GM12875 (cell line): ENCODE data around the gene COL19A1.

ENCODE experiments used
- H3K4me3 ChIP-seq: one replicate; pipeline ENCODE4 v1.5.1; 2011; ENCODE audit warnings: low read depth, low read length, control low read depth
- CTCF ChIP-seq: IDR thresholded peaks from 2 replicates; pipeline ENCODE4 v1.5.1; 2011; ENCODE audit warnings: low read depth, mild to moderate bottlenecking, control low read depth, inconsistent platforms, low read length, moderate library complexity, borderline replicate concordance; ENCODE audit not compliant: insufficient read depth

COL19A1 gene

GRCh38 chr6:70164556-70164955 lies 298.2 kb downstream of the COL19A1 start:
- no peak for TF ChIP-seq CTCF
- H3K4me3 ChIP-seq: no peak overlapping the region

GRCh38 chr6:70166088-70166958 lies 300.0 kb downstream of the COL19A1 start:
- no peak overlapping the region for H3K4me3 ChIP-seq
- TF ChIP-seq CTCF: peak; percentile 38; the same call in 1 of the 2 replicates

GRCh38 chr6:70168681-70169377 lies 302.5 kb downstream of the COL19A1 start:
- no peak for TF ChIP-seq CTCF
- no peak overlapping the region for H3K4me3 ChIP-seq

GRCh38 chr6:70171236-70171635 lies 304.9 kb downstream of the COL19A1 start:
- no peak overlapping the region for H3K4me3 ChIP-seq
- TF ChIP-seq CTCF: no peak

- no peak overlapping the region for H3K4me3 ChIP-seq
- no peak for TF ChIP-seq CTCF
These were observed 305.9 kb downstream of the COL19A1 start for GRCh38 chr6:70172252-70172651.

- H3K4me3 ChIP-seq: no peak overlapping the region
- TF ChIP-seq CTCF: no peak
These were observed 309.4 kb downstream of the COL19A1 start for GRCh38 chr6:70175770-70176169.
